ENCODE data around the gene TAS1R3.

The TAS1R3 gene

GRCh38 chr1:1318777-1319645 is 12.1 kb upstream of the TAS1R3 start:
- no peak overlapping the region for H3K23ac ChIP-seq (ENCODE audit: low read length in 2 of 2)
- H2BK5ac ChIP-seq (ENCODE audit: low read depth, low read length, poor library complexity, severe bottlenecking), result no peak overlapping the region
- H2BK120ac ChIP-seq (ENCODE audit: low read depth, low read length), result no peak overlapping the region
- H3K4me3 ChIP-seq (ENCODE audit: insufficient read depth in 1 of 2, low read depth in 1 of 2, low read length in 2 of 2), result no peak overlapping the region
- no peaks in the 10 kb centered on the region for H3K9me3 ChIP-seq (ENCODE audit: control insufficient read depth, low read length)
- no peaks in the 10 kb centered on the region for H3K27me3 ChIP-seq (ENCODE audit: control insufficient read depth in 1 of 2, insufficient read depth in 1 of 2, low read length in 2 of 2)
- H4K91ac ChIP-seq (ENCODE audit: low read length), result peak overlapping the region; percentile 22
- peak overlapping the region; percentile 22 for H3K27ac ChIP-seq (ENCODE audit: low read length, poor library complexity, severe bottlenecking)
- no peak for DNase-seq
- WGBS, result 94% methylated on average over 36 of the region's 36 CpGs
- no peak overlapping the region for H2BK12ac ChIP-seq (ENCODE audit: low read length in 2 of 2)
- no peak overlapping the region for H3K4me2 ChIP-seq (ENCODE audit: low read length, poor library complexity, severe bottlenecking)
- H3K4ac ChIP-seq (ENCODE audit: low read depth in 1 of 2, low read length in 2 of 2), result no peak overlapping the region
- H2AK5ac ChIP-seq (ENCODE audit: low read length, severe bottlenecking), result peak overlapping the region; percentile 12
- peaks cover 24% of the 10 kb centered on the region for H3K79me1 ChIP-seq (replicated peaks; ENCODE audit: low read length, poor library complexity, severe bottlenecking)
- H3K9ac ChIP-seq (ENCODE audit: low read length), result peak overlapping the region; percentile 83
- H3K18ac ChIP-seq (ENCODE audit: low read depth in 1 of 2, low read length in 2 of 2), result no peak overlapping the region
- H2BK15ac ChIP-seq (ENCODE audit: low read depth, poor library complexity, severe bottlenecking), result no peak overlapping the region
- peaks cover 53% of the 10 kb centered on the region for H3K4me1 ChIP-seq (ENCODE audit: control insufficient read depth, insufficient read depth, low read depth, low read length)
- H4K8ac ChIP-seq (ENCODE audit: low read length), result no peak overlapping the region
- peaks cover 43 to 72% of the 10 kb centered on the region in 2 experiments for H3K36me3 ChIP-seq (ENCODE audit: control insufficient read depth in 1 of 2, insufficient read depth in 2 of 2, low read depth in 1 of 2, low read length in 2 of 2)
- no peak overlapping the region for H2AFZ ChIP-seq (ENCODE audit: low read depth, low read length)
- no peak overlapping the region for H3K14ac ChIP-seq (ENCODE audit: low read length in 2 of 2)

GRCh38 chr1:1319646-1319941 is 11.5 kb upstream of the TAS1R3 start:
- DNase-seq, result no peak
- Histone ChIP-seq H3K23ac (ENCODE audit: low read length in 2 of 2) (no peak overlapping the region), H4K8ac (ENCODE audit: low read length) (no peak overlapping the region), H2BK12ac (ENCODE audit: low read length in 2 of 2) (no peak overlapping the region), H2BK15ac (ENCODE audit: low read depth, poor library complexity, severe bottlenecking) (no peak overlapping the region), H3K36me3 (ENCODE audit: control insufficient read depth in 1 of 2, insufficient read depth in 2 of 2, low read depth in 1 of 2, low read length in 2 of 2) (peaks cover 37 to 66% of the 10 kb centered on the region in 2 experiments), H3K14ac (ENCODE audit: low read length in 2 of 2) (no peak overlapping the region), H3K4me3 (ENCODE audit: insufficient read depth in 1 of 2, low read depth in 1 of 2, low read length in 2 of 2) (no peak overlapping the region), H3K79me1 (replicated peaks; ENCODE audit: low read length, poor library complexity, severe bottlenecking) (peaks cover 20% of the 10 kb centered on the region), H3K18ac (ENCODE audit: low read depth in 1 of 2, low read length in 2 of 2) (no peak overlapping the region), H2AK5ac (ENCODE audit: low read length, severe bottlenecking) (no peak overlapping the region), H2BK120ac (ENCODE audit: low read depth, low read length) (no peak overlapping the region), H3K27me3 (ENCODE audit: control insufficient read depth in 1 of 2, insufficient read depth in 1 of 2, low read length in 2 of 2) (no peaks in the 10 kb centered on the region), H2BK5ac (ENCODE audit: low read depth, low read length, poor library complexity, severe bottlenecking) (no peak overlapping the region), H3K4me1 (ENCODE audit: control insufficient read depth, insufficient read depth, low read depth, low read length) (peaks cover 53% of the 10 kb centered on the region), H3K4me2 (ENCODE audit: low read length, poor library complexity, severe bottlenecking) (no peak overlapping the region), H3K9me3 (ENCODE audit: control insufficient read depth, low read length) (no peaks in the 10 kb centered on the region), H2AFZ (ENCODE audit: low read depth, low read length) (no peak overlapping the region), H4K91ac (ENCODE audit: low read length) (no peak overlapping the region), H3K4ac (ENCODE audit: low read depth in 1 of 2, low read length in 2 of 2) (no peak overlapping the region), H3K9ac (ENCODE audit: low read length) (no peak overlapping the region), H3K27ac (ENCODE audit: low read length, poor library complexity, severe bottlenecking) (no peak overlapping the region)
- WGBS, result 95% methylated on average over 13 of the region's 13 CpGs

GRCh38 chr1:1320666-1321448 is 10.2 kb upstream of the TAS1R3 start:
- no peak overlapping the region for H2AFZ ChIP-seq (ENCODE audit: low read depth, low read length)
- no peak overlapping the region for H3K14ac ChIP-seq (ENCODE audit: low read length in 2 of 2)
- no peaks in the 10 kb centered on the region for H3K27me3 ChIP-seq (ENCODE audit: control insufficient read depth in 1 of 2, insufficient read depth in 1 of 2, low read length in 2 of 2)
- peak overlapping the region; percentile 1 for H3K27ac ChIP-seq (ENCODE audit: low read length, poor library complexity, severe bottlenecking)
- no peak overlapping the region for H3K4ac ChIP-seq (ENCODE audit: low read depth in 1 of 2, low read length in 2 of 2)
- H3K79me1 ChIP-seq (replicated peaks; ENCODE audit: low read length, poor library complexity, severe bottlenecking), result peaks cover 11% of the 10 kb centered on the region
- peak overlapping the region; percentile 57 for H3K9ac ChIP-seq (ENCODE audit: low read length)
- H2BK15ac ChIP-seq (ENCODE audit: low read depth, poor library complexity, severe bottlenecking), result no peak overlapping the region
- H2BK5ac ChIP-seq (ENCODE audit: low read depth, low read length, poor library complexity, severe bottlenecking), result no peak overlapping the region
- no peak overlapping the region for H2BK120ac ChIP-seq (ENCODE audit: low read depth, low read length)
- H2AK5ac ChIP-seq (ENCODE audit: low read length, severe bottlenecking), result no peak overlapping the region
- H4K91ac ChIP-seq (ENCODE audit: low read length), result no peak overlapping the region
- no peak overlapping the region for H4K8ac ChIP-seq (ENCODE audit: low read length)
- H3K4me1 ChIP-seq (ENCODE audit: control insufficient read depth, insufficient read depth, low read depth, low read length), result peaks cover 59% of the 10 kb centered on the region
- no peak overlapping the region for H3K18ac ChIP-seq (ENCODE audit: low read depth in 1 of 2, low read length in 2 of 2)
- no peak overlapping the region for H3K4me2 ChIP-seq (ENCODE audit: low read length, poor library complexity, severe bottlenecking)
- H3K4me3 ChIP-seq (ENCODE audit: insufficient read depth in 1 of 2, low read depth in 1 of 2, low read length in 2 of 2), result no peak overlapping the region
- no peak overlapping the region for H2BK12ac ChIP-seq (ENCODE audit: low read length in 2 of 2)
- 83% methylated on average over 23 of the region's 23 CpGs for WGBS
- no peak overlapping the region for H3K23ac ChIP-seq (ENCODE audit: low read length in 2 of 2)
- DNase-seq, result no peak
- H3K36me3 ChIP-seq (ENCODE audit: control insufficient read depth in 1 of 2, insufficient read depth in 2 of 2, low read depth in 1 of 2, low read length in 2 of 2), result peaks cover 29 to 57% of the 10 kb centered on the region in 2 experiments
- H3K9me3 ChIP-seq (ENCODE audit: control insufficient read depth, low read length), result no peaks in the 10 kb centered on the region

- no peak for DNase-seq
- peak overlapping the region; percentile 65 for H4K91ac ChIP-seq (ENCODE audit: low read length)
- H3K27ac ChIP-seq (ENCODE audit: low read length, poor library complexity, severe bottlenecking), result no peak overlapping the region
Measured at GRCh38 chr1:1321477-1321876, 9.6 kb upstream of the TAS1R3 start.

More at GRCh38 chr1:1321477-1321876, 9.6 kb upstream of the TAS1R3 start:
- Histone ChIP-seq H4K8ac (ENCODE audit: low read length) (no peak overlapping the region), H2BK120ac (ENCODE audit: low read depth, low read length) (no peak overlapping the region), H3K4me2 (ENCODE audit: low read length, poor library complexity, severe bottlenecking) (no peak overlapping the region), H3K36me3 (ENCODE audit: control insufficient read depth in 1 of 2, insufficient read depth in 2 of 2, low read depth in 1 of 2, low read length in 2 of 2) (peaks cover 25 to 55% of the 10 kb centered on the region in 2 experiments), H3K9me3 (ENCODE audit: control insufficient read depth, low read length) (no peaks in the 10 kb centered on the region), H2BK15ac (ENCODE audit: low read depth, poor library complexity, severe bottlenecking) (no peak overlapping the region), H3K9ac (ENCODE audit: low read length) (peak overlapping the region; percentile 57), H2BK5ac (ENCODE audit: low read depth, low read length, poor library complexity, severe bottlenecking) (no peak overlapping the region), H2BK12ac (ENCODE audit: low read length in 2 of 2) (no peak overlapping the region), H3K14ac (ENCODE audit: low read length in 2 of 2) (no peak overlapping the region), H3K4ac (ENCODE audit: low read depth in 1 of 2, low read length in 2 of 2) (no peak overlapping the region), H3K27me3 (ENCODE audit: control insufficient read depth in 1 of 2, insufficient read depth in 1 of 2, low read length in 2 of 2) (no peaks in the 10 kb centered on the region), H3K79me1 (replicated peaks; ENCODE audit: low read length, poor library complexity, severe bottlenecking) (peaks cover 13% of the 10 kb centered on the region), H3K23ac (ENCODE audit: low read length in 2 of 2) (no peak overlapping the region), H3K18ac (ENCODE audit: low read depth in 1 of 2, low read length in 2 of 2) (no peak overlapping the region), H3K4me3 (ENCODE audit: insufficient read depth in 1 of 2, low read depth in 1 of 2, low read length in 2 of 2) (no peak overlapping the region), H3K4me1 (ENCODE audit: control insufficient read depth, insufficient read depth, low read depth, low read length) (peaks cover 64% of the 10 kb centered on the region), H2AK5ac (ENCODE audit: low read length, severe bottlenecking) (no peak overlapping the region), H2AFZ (ENCODE audit: low read depth, low read length) (no peak overlapping the region)
- 98% methylated on average over 8 of the region's 8 CpGs for WGBS

Data from mesenchymal stem cell (in vitro differentiated cells and primary cell).